ENCODE data around the gene THADA.
A peak's percentile ranks its signal among the peaks of the same experiment; 100 is the strongest.
"Not testable (repeated sequence)": the region's sequence is repeated elsewhere in the genome, so short reads cannot be mapped to it uniquely, and the experiment has no call there.

The THADA gene

GRCh38 chr2:43388371-43388770 is 207.5 kb downstream of the THADA start:
- no peak for DNase-seq (ENCODE audit: low read depth)

- DNase-seq (ENCODE audit: low read depth): peak; percentile 81
These were observed 208.5 kb downstream of the THADA start for GRCh38 chr2:43387092-43388062.

GRCh38 chr2:43386679-43387078 is 209.2 kb downstream of the THADA start:
- not testable (repeated sequence) for DNase-seq (ENCODE audit: low read depth)

- no peak for DNase-seq (ENCODE audit: low read depth)
These were observed 211.7 kb downstream of the THADA start for GRCh38 chr2:43384143-43384542.

GRCh38 chr2:43383533-43383932 is 212.3 kb downstream of the THADA start:
- no peak for DNase-seq (ENCODE audit: low read depth)

- DNase-seq (ENCODE audit: low read depth): no peak
These were observed 216.3 kb downstream of the THADA start for GRCh38 chr2:43379494-43379893.

GRCh38 chr2:43377327-43377726 is 218.5 kb downstream of the THADA start:
- DNase-seq (ENCODE audit: low read depth): no peak

- no peak for DNase-seq (ENCODE audit: low read depth)
These were observed 219.2 kb downstream of the THADA start for GRCh38 chr2:43376523-43377198.

GRCh38 chr2:43375746-43376522 is 219.9 kb downstream of the THADA start:
- DNase-seq (ENCODE audit: low read depth): no peak

- no peak for DNase-seq (ENCODE audit: low read depth)
These were observed 223.3 kb downstream of the THADA start for GRCh38 chr2:43372416-43373081.

GRCh38 chr2:43370705-43371104 is 225.1 kb downstream of the THADA start:
- DNase-seq (ENCODE audit: low read depth): no peak

GRCh38 chr2:43370146-43370545 is 225.7 kb downstream of the THADA start:
- DNase-seq (ENCODE audit: low read depth): no peak

GRCh38 chr2:43368483-43369385 is 227.1 kb downstream of the THADA start:
- DNase-seq (ENCODE audit: low read depth): peak; percentile 40

GRCh38 chr2:43367012-43367782 is 228.6 kb downstream of the THADA start:
- no peak for DNase-seq (ENCODE audit: low read depth)

GRCh38 chr2:43363120-43363519 is 232.7 kb downstream of the THADA start:
- DNase-seq (ENCODE audit: low read depth): no peak

GRCh38 chr2:43361286-43361685 is 234.6 kb downstream of the THADA start:
- DNase-seq (ENCODE audit: low read depth): no peak

- no peak for DNase-seq (ENCODE audit: low read depth)
These were observed 235.7 kb downstream of the THADA start for GRCh38 chr2:43360137-43360536.

- no peak for DNase-seq (ENCODE audit: low read depth)
These were observed 237.2 kb downstream of the THADA start for GRCh38 chr2:43358410-43359201.

GRCh38 chr2:43356774-43357173 is 239.1 kb downstream of the THADA start:
- DNase-seq (ENCODE audit: low read depth): no peak

Data from iris pigment epithelial cell (primary cell).